ENCODE results near the gene TRUB2.

TRUB2 gene

DNA sequence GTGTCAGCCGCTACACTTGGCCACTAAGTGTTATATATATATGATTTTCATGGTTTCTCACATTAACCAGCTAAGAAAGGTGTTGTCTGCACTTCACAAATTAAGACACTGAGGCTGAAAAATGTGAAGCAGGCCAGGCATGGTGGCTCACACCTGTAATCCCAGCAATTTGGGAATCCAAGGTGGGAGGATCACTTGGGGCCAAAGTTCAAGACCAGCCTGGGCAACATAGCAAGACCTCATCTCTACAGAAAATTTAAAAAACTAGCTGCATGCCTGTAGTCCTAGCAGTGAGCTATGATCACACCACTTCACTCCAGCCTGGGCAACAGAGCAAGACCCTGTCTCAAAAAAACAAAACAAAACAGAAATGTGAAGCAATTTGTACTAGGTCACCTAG, 2.2 kb upstream of the TRUB2 start:
- H3K36me3 ChIP-seq (ENCODE audit: insufficient read depth, insufficient read length, low read length) = peaks cover 59% of the 10 kb centered on the region
- no peaks in the 10 kb centered on the region for H3K27me3 ChIP-seq (ENCODE audit: insufficient read depth, insufficient read length)
- TF ChIP-seq YY1 (IDR thresholded peaks at IDR 0.05; ENCODE audit: insufficient read depth, insufficient read length) (no peak), SUZ12 (IDR thresholded peaks at IDR 0.05; ENCODE audit: extremely low read depth, insufficient read depth, insufficient read length) (no peak), ZNF274 (IDR thresholded peaks at IDR 0.05; ENCODE audit: low read depth, low read length) (no peak)
- H3K4me1 ChIP-seq (ENCODE audit: insufficient read depth, insufficient read length) = no peaks in the 10 kb centered on the region
- no peak for DNase-seq (ENCODE audit: low read depth, low spot score)
- no peaks in the 10 kb centered on the region for H3K9me3 ChIP-seq (ENCODE audit: insufficient read depth, low read length)
- no peak overlapping the region for H3K4me3 ChIP-seq (ENCODE audit: insufficient read length, low read depth)
- H3K9ac ChIP-seq (ENCODE audit: insufficient read length, low read depth) = no peak overlapping the region

DNA sequence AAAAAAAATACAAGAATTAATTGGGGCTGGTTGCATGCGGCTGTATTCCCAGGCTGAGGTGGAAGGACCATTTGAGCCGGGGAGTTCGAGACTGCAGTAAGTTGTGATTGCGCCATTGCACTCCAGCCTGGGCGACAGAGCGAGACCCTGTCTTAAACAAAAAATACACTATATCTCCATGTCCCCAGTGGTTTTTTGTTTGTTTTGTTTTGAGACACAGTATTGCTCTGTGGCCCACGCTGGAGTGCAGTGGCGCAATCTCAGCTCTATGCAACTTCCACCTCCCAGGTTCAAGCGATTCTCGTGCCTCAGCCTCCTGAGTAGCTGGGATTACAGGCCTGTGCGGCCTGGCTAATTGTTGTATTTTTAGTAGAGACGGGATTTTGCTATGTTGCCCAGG, 1.5 kb upstream of the TRUB2 start:
- no peaks in the 10 kb centered on the region for H3K9me3 ChIP-seq (ENCODE audit: insufficient read depth, low read length)
- TF ChIP-seq YY1 (IDR thresholded peaks at IDR 0.05; ENCODE audit: insufficient read depth, insufficient read length) (no peak), SUZ12 (IDR thresholded peaks at IDR 0.05; ENCODE audit: extremely low read depth, insufficient read depth, insufficient read length) (no peak), ZNF274 (IDR thresholded peaks at IDR 0.05; ENCODE audit: low read depth, low read length) (no peak)
- no peaks in the 10 kb centered on the region for H3K27me3 ChIP-seq (ENCODE audit: insufficient read depth, insufficient read length)
- peak overlapping the region; percentile 92 for H3K9ac ChIP-seq (ENCODE audit: insufficient read length, low read depth)
- no peak for DNase-seq (ENCODE audit: low read depth, low spot score)
- peak overlapping the region; percentile 81 for H3K4me3 ChIP-seq (ENCODE audit: insufficient read length, low read depth)
- peaks cover 53% of the 10 kb centered on the region for H3K36me3 ChIP-seq (ENCODE audit: insufficient read depth, insufficient read length, low read length)
- no peaks in the 10 kb centered on the region for H3K4me1 ChIP-seq (ENCODE audit: insufficient read depth, insufficient read length)

DNA sequence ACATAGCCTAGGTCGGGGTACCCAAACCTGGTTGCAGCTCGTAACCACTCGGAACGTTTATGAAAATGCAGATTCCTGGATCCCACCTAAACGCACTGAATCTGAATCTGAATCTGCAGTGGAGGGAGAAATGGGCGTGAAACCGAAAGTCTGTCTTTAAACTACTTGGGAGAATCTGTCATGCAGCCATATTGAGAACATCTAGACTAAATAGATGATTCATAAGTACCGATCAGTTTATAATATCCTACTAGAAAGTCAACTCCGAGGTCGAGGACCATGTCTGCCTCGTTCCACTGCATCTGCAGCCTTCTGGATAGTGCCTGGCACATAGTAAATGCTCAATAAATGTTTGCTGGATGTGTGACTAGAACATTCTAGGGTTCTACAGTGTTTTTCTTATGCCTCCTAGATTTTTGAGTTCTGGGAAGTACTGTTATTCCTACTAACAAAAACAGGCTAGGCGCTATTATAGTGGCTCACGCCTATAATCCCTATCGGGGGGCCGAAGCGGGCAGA, 1.0 kb upstream of the TRUB2 start:
- no peaks in the 10 kb centered on the region for H3K27me3 ChIP-seq (ENCODE audit: insufficient read depth, insufficient read length)
- peaks cover 48% of the 10 kb centered on the region for H3K36me3 ChIP-seq (ENCODE audit: insufficient read depth, insufficient read length, low read length)
- TF ChIP-seq ZNF274 (IDR thresholded peaks at IDR 0.05; ENCODE audit: low read depth, low read length) (no peak), SUZ12 (IDR thresholded peaks at IDR 0.05; ENCODE audit: extremely low read depth, insufficient read depth, insufficient read length) (no peak), YY1 (IDR thresholded peaks at IDR 0.05; ENCODE audit: insufficient read depth, insufficient read length) (no peak)
- DNase-seq (ENCODE audit: low read depth, low spot score) = no peak
- H3K9me3 ChIP-seq (ENCODE audit: insufficient read depth, low read length) = no peaks in the 10 kb centered on the region
- H3K4me3 ChIP-seq (ENCODE audit: insufficient read length, low read depth) = peak overlapping the region; percentile 81
- H3K4me1 ChIP-seq (ENCODE audit: insufficient read depth, insufficient read length) = no peaks in the 10 kb centered on the region
- peak overlapping the region; percentile 92 for H3K9ac ChIP-seq (ENCODE audit: insufficient read length, low read depth)

DNA sequence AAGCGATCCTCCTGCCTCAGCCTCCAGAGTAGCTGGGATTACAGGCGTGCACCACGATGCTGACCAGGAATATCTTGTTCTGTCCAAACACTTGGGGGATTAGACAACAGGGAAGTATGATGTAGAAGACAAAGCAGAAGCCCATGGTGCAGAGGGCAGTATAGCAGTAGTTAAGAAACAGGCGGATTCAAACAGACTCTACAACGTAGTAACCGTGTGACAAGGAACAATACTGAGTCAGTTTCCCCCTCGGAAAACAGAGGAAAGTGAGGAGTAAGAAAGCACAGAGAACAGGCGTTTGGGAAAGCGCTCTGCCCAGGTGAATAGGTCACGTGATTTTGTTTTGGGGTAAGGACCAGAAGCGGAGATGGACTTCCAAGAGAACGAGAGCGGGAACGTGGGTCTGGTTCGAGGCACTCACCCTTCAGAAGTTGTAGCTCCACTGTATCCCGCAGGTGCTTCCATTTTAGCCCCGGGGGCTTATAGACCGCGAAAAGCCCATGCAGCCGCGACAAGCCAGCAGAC, 306 bp downstream of the TRUB2 start:
- peaks cover 45% of the 10 kb centered on the region for H3K36me3 ChIP-seq (ENCODE audit: insufficient read depth, insufficient read length, low read length)
- H3K27me3 ChIP-seq (ENCODE audit: insufficient read depth, insufficient read length) = no peaks in the 10 kb centered on the region
- peak overlapping the region; percentile 92 for H3K9ac ChIP-seq (ENCODE audit: insufficient read length, low read depth)
- DNase-seq (ENCODE audit: low read depth, low spot score) = no peak
- H3K4me1 ChIP-seq (ENCODE audit: insufficient read depth, insufficient read length) = no peaks in the 10 kb centered on the region
- H3K4me3 ChIP-seq (ENCODE audit: insufficient read length, low read depth) = peak overlapping the region; percentile 81
- no peak for TF ChIP-seq YY1 (IDR thresholded peaks at IDR 0.05; ENCODE audit: insufficient read depth, insufficient read length)
- TF ChIP-seq SUZ12 (IDR thresholded peaks at IDR 0.05; ENCODE audit: extremely low read depth, insufficient read depth, insufficient read length) = no peak
- TF ChIP-seq ZNF274 (IDR thresholded peaks at IDR 0.05; ENCODE audit: low read depth, low read length) = no peak
- H3K9me3 ChIP-seq (ENCODE audit: insufficient read depth, low read length) = no peaks in the 10 kb centered on the region

DNA sequence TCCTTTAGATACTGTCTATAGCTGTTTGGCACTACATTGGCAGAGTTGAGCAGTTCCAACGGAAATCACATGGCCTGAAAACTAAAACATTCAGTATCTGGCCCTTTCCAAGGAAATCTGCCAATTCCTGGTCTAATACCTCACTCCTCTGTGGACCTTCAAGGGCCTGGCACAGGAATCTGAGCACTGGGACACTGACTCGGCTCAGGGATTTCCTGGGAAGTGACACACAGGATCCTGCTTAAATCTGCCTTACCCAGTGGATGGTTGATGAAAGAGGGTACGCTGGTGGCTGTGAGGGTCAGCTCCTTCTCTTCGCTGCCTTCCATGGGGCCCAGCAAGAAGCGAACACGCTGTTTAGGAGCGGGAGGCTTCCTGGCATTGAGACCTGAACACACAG, 904 bp downstream of the TRUB2 start:
- H3K9me3 ChIP-seq (ENCODE audit: insufficient read depth, low read length) = no peaks in the 10 kb centered on the region
- no peak for DNase-seq (ENCODE audit: low read depth, low spot score)
- H3K36me3 ChIP-seq (ENCODE audit: insufficient read depth, insufficient read length, low read length) = peaks cover 46% of the 10 kb centered on the region
- peak overlapping the region; percentile 81 for H3K4me3 ChIP-seq (ENCODE audit: insufficient read length, low read depth)
- no peaks in the 10 kb centered on the region for H3K27me3 ChIP-seq (ENCODE audit: insufficient read depth, insufficient read length)
- no peak for TF ChIP-seq YY1 (IDR thresholded peaks at IDR 0.05; ENCODE audit: insufficient read depth, insufficient read length)
- H3K4me1 ChIP-seq (ENCODE audit: insufficient read depth, insufficient read length) = no peaks in the 10 kb centered on the region
- H3K9ac ChIP-seq (ENCODE audit: insufficient read length, low read depth) = peak overlapping the region; percentile 92

DNA sequence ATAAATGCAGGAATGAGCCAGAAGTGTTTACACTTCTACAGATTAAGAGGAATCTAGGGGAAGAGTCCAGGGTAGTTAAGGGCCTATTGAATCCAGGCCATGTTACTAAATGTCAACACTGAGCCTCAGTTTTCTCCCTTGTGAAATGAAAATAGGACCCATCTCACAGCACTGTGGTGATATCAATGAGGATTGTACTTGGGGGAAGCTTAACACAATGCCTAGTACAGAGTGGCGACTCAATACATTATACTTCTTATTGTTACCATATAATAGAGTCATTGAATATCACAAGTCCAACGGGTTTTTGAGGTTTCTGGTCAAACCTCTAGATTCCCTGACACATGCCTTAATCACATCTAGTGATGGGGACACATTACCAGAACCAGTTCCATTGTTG, 4.6 kb downstream of the TRUB2 start:
- TF ChIP-seq YY1 (IDR thresholded peaks at IDR 0.05; ENCODE audit: insufficient read depth, insufficient read length) = no peak
- TF ChIP-seq ZNF274 (IDR thresholded peaks at IDR 0.05; ENCODE audit: low read depth, low read length) = no peak
- TF ChIP-seq SUZ12 (IDR thresholded peaks at IDR 0.05; ENCODE audit: extremely low read depth, insufficient read depth, insufficient read length) = no peak
- peaks cover 52% of the 10 kb centered on the region for H3K36me3 ChIP-seq (ENCODE audit: insufficient read depth, insufficient read length, low read length)
- no peaks in the 10 kb centered on the region for H3K9me3 ChIP-seq (ENCODE audit: insufficient read depth, low read length)
- no peaks in the 10 kb centered on the region for H3K4me1 ChIP-seq (ENCODE audit: insufficient read depth, insufficient read length)
- DNase-seq (ENCODE audit: low read depth, low spot score) = no peak
- no peak overlapping the region for H3K9ac ChIP-seq (ENCODE audit: insufficient read length, low read depth)
- H3K27me3 ChIP-seq (ENCODE audit: insufficient read depth, insufficient read length) = no peaks in the 10 kb centered on the region
- H3K4me3 ChIP-seq (ENCODE audit: insufficient read length, low read depth) = no peak overlapping the region

DNA sequence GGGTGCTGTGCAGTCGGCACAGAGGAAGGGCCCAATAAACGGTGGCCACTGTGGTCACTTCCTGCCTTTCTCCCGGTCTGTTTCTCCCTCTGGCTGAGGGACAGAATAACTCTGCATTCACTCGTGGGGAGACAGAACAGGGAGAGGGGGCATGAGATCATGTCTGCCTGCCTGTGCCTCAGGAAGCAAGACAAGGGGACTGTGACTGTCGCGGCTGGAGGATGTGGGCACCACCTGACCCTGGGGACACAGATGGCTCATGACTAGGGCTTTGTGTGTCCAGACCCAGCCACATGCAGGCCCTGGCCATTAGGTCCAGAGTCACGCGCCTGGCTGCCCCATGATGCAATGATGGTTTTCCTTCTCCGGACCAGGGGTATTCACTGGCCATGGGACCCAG, 5.8 kb downstream of the TRUB2 start:
- Histone ChIP-seq H3K36me3 (ENCODE audit: insufficient read depth, insufficient read length, low read length) (peaks cover 52% of the 10 kb centered on the region), H3K4me3 (ENCODE audit: insufficient read length, low read depth) (no peak overlapping the region)
- no peak for TF ChIP-seq ZNF274 (IDR thresholded peaks at IDR 0.05; ENCODE audit: low read depth, low read length)
- no peak for TF ChIP-seq YY1 (IDR thresholded peaks at IDR 0.05; ENCODE audit: insufficient read depth, insufficient read length)
- TF ChIP-seq SUZ12 (IDR thresholded peaks at IDR 0.05; ENCODE audit: extremely low read depth, insufficient read depth, insufficient read length) = no peak

More for the DNA sequence above, 5.8 kb downstream of the TRUB2 start:
- Histone ChIP-seq H3K4me1 (ENCODE audit: insufficient read depth, insufficient read length) (no peaks in the 10 kb centered on the region), H3K27me3 (ENCODE audit: insufficient read depth, insufficient read length) (no peaks in the 10 kb centered on the region), H3K9me3 (ENCODE audit: insufficient read depth, low read length) (no peaks in the 10 kb centered on the region), H3K9ac (ENCODE audit: insufficient read length, low read depth) (no peak overlapping the region)
- DNase-seq (ENCODE audit: low read depth, low spot score) = no peak
